HG02981 (cell line): ENCODE data around the gene GFM1.

Source experiments
- ATAC-seq: cut with Tn5 transposase; IDR thresholded peaks from one replicate; pipeline ENCODE4 v1.9.1; 2021; ENCODE audit warnings: mild to moderate bottlenecking, moderate library complexity; ENCODE audit not compliant: unreplicated experiment

GFM1 gene

GRCh38 chr3:158644345-158644908, at the start of gene GFM1:
GFM1 (plus strand) TSS chr3:158644527; CDS start chr3:158644635, 108 bp downstream.
- peak; percentile 98 for ATAC-seq

GRCh38 chr3:158600787-158601186, 43.5 kb upstream of the GFM1 start:
- no peak for ATAC-seq

- no peak for ATAC-seq
Measured at GRCh38 chr3:158602227-158602626, 42.1 kb upstream of the GFM1 start.

- no peak for ATAC-seq
Measured at GRCh38 chr3:158617982-158618875, 26.1 kb upstream of the GFM1 start.

- ATAC-seq, result no peak
Measured at GRCh38 chr3:158625881-158626280, 18.4 kb upstream of the GFM1 start.

DNA sequence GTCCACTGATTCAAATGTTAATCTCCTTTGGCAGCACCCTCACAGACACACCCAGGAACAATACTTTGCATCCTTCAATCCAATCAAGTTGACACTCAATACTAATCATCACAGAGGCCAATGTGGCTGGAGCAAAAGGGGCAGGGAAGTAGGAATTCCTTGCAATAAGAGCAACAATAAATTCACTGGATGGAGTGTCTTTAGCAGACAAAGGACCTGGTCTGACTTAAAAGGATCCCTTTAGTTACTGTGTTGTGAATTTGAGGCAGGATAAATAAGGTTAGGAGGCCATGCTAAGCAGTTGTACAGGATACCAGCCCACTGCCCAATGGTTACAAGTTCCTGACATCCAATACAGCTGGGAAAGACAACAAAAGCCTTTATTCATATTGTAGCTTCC, 12.3 kb upstream of the GFM1 start:
- ATAC-seq, result no peak

- ATAC-seq, result no peak
Measured at GRCh38 chr3:158640646-158641045, 3.7 kb upstream of the GFM1 start.

GRCh38 chr3:158642005-158642404, 2.3 kb upstream of the GFM1 start:
- ATAC-seq, result no peak

DNA sequence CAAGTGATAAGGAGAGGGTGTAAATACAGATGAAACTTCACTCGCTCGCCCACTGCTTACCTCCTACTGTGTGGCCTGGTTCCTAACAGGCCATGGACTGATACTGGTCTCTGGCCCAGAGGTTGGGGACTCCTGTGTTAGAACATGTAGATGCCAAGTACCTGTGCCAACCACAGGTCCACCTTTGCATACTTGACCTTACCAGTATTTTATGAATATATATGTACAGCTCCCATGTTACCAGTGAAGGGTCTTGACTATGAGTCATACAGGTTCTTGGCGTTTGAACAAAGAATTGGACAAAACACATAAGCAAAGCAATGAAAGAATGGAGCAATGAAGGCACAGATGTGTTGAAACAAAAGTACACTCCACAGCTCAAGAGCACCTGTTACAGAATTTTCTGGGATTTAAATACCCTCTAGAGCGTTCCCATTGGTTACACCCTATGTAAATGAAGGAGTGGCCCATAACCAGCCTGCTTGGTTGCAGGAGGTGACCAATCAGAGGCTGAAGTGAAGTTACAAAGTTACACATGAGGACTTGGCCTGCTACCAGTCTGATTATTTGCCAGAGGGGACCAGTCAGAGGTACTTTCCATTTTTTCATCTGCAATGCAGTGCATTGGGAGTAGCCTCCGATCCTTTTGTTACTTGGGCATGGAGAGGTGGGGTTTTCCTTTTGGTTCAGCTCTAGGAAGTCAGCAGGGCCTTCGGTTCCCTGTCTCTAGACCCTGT, 1.7 kb upstream of the GFM1 start:
- no peak for ATAC-seq

DNA sequence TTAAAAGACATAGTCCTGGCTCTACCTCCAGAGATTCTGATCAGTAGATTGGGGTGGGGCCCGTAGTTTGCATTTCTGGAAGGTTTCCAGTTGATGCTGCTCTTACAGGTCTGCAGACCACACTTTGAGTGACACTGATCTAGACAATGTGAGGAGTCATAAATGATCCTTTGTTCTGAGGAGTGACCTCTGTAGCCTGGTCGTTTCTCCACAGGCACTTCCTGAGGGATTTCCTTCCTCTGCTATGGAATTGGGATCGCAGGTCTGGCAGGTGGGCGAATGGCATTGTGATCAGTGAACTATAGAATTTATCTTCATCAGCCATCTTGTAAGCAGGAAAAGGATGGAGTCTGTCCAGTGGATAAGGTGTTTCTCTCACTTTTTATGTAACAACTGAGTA, 5.5 kb downstream of the GFM1 start:
- ATAC-seq, result no peak

DNA sequence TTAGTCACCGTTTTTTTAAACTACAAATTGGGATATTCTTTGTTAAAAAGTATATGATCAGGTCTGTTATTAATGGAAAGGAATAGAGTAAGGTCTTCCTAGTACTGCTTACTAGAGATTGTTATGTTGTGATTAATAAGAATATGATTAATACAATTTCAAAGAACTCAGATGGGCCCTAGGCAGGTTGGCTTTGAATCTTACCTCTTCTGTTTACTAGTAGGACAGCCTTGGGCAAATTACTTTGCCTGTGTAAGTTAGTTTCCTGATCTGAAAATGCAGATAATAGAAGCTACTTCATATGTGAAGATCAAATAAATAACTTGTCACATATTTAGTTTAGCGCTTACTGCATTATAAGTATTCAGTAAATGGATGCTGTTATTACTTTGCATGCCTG, 6.9 kb downstream of the GFM1 start:
- no peak for ATAC-seq

DNA sequence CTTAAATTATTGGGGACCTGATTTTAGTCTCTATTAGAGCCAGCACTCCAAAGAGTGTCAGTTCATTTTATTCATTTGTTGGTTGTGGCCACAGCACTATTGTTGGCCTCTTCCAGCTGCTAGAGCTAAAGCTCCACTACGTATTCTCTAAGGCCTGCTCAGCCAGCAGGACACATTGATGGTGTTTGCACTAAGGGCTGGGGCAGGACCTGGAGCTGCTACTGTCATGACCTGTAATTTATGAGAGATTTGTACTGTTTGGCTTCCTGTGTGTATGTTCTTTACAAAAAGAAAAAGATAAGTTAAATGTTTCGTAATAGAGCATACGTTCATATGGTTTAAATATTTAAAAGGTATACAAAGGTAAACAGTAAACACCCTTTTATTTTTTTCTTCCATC, 8.1 kb downstream of the GFM1 start:
- ATAC-seq, result no peak

DNA sequence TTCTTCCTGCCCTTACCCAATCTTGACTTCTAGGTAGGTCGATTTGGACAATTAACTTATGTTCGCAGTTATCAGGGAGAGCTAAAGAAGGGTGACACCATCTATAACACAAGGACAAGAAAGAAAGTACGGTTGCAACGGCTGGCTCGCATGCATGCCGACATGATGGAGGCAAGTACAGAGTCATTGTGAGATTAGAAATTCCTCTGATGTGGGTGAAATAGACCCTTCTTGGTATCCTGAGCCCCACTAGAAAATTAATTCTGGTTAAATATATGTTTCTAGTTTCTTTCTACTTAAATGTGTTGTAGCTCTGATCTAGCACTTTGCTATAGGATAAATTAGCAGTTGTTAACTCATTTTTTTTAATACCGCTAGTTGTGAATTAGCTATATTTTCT, 14.6 kb downstream of the GFM1 start:
- no peak for ATAC-seq

DNA sequence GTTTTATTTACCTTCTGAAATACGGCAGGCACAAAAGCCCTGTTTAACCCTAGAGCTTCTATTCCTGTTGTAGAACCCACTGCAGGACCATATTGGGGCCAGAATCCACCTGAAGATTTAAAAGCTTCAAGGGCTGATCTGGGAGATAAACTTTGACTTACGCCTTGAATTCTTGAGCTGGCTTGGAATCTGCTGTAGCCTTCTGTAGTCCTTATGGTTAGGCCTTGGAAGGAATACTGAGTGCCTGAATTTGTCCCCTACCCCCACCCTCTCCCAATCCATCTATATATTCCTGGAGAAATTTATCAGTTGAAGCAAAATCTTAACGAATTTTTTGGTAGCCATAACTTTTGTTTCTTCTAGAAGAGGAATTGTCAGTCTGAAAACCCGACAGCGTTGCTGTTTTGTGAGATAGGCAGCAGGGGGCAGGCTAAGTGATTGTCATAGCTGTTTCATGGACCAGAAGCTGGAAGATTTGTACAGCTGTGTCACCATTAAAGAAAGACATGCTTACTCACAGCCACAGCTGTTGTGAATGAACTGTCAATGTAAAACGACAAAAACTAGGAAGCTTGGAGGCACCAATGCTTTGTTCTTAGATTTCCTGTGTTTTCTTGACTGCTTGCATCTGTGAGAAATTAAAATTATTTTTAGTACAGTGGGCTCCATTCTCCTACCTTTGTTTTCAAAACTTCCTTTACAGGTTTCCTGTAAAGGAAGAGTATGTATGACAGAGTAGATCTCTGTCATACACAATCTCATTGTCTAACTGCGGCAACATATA, 15.3 kb downstream of the GFM1 start:
- peak; percentile 87 for ATAC-seq

- no peak for ATAC-seq
Measured at GRCh38 chr3:158660711-158661110, 16.4 kb downstream of the GFM1 start.

DNA sequence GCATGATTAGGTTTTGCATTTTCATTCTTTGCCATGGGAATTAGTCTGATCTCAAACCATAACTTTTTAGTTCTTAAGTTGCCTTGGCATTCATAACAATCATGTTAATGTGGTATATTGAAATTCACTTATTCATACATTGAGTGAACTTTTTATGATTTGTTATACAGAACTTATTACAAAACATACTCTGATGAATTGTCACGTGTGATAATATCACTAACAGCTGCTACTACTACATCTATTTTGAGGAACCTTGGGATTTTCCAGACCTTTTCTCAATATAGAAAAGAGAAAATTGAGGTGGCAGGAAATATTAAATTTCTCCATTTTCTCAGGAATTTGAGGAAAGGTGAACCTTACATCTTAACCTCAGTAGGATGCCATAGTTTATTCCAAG, 18.9 kb downstream of the GFM1 start:
- ATAC-seq, result no peak

DNA sequence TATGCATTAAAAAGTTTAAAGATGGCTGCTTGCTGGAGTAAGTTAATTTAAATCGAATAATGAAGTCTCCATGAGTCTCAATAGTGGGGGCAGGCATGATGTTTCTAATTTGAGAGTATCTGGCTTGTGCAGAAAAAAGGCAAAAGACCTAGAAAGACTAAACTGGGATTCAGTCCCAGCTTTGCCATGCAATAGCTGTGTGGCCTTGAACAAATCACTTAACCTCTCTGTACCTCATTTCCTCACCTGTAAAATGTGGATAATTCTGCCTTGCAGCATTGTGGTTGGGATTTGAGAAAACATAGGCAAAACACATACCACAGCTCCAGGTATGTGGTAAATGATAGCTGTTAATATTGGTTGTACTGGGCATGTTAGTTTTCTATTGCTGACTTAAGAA, 19.5 kb downstream of the GFM1 start:
- no peak for ATAC-seq

DNA sequence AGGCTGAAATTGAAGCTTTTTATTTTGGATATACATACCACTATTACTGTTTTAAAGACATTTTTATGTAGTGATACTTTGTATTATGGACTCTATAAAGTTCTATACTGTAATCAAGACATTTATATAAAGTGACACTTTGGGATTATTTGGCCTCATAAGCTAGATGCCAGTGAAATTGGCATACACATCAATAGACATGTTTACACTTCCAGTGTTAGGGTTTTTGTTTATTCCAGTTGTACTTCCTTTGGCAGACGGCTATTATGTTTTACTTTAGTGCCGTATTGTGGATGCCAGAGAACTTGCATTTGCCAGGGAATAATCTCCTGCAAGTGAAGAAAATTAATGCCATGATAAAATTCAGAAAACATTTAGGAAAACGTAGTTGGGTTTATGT, 22.1 kb downstream of the GFM1 start:
- no peak for ATAC-seq

DNA sequence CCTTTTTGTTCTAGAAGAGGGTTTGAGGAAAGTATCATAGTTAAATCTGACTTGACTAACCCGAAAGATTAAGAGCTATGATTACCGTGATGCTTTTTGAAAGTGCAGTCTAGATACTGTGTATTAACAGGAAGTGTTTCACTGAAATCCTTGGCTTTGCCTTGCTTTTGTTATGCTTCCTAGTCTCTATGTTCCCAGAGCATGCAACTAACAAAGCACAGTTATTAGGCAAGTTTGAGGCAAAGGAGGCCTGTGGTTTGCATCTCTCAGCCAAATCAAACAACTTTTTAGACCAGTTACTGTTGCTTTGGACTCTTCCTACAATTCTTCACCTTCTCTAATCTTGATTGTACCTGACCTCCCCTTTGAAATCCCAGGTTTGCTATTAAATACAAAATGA, 24.2 kb downstream of the GFM1 start:
- no peak for ATAC-seq

DNA sequence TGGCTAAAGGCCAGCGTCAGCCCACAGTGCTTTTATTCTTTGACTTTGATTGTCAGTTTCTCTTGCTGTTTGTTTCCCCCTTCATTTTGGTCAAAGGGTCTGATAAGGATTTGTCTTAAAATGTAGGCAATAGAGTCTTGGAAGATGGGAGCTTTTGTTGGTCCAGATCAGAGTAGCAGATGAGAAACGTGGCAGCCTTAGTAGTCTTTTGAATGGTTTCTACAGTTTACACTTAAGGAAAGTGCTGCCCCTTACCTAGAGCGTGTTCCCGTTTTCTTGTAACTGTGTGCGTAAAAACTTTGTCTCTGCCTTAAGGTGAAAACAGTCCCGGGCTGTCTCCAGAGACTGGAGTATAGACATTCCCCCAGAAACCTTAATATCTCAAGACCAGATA, 27.5 kb downstream of the GFM1 start:
- ATAC-seq, result no peak
